ENCODE results near the gene CDH24. TPM values are rescaled to one million over a fixed set of nuclear protein-coding genes. Genes with fewer than 3 reads are reported as not detected.
A peak's percentile ranks its signal among the peaks of the same experiment; 100 is the strongest.
"Not testable (repeated sequence)": the region's sequence is repeated elsewhere in the genome, so short reads cannot be mapped to it uniquely, and the experiment has no call there.

The CDH24 gene
- total RNA-seq, 1 experiment from 2014 or later: 8.3 TPM

DNA sequence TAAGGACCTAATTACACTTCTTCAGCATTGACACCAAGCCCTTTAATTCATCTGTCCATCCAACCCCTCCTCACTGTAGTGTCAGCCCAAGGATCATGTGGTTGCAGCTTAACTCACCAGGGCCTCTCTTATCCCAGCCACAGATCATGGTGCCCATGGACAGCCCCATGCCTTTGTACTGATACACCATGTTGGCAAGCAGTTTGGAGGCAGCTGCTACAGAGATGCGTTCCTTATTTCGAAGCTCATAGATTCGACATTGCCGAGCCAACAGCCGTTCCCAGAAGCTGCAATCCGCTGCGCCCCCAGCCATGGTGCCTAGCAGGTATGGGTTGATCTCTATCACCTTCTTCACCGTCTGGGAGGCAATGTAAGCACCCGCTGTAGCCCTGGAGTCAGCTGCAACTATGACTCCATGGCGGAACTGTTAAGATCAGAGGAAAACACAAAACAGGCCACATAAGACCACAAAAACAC lies 24.0 kb downstream of the CDH24 start:
- H3K27me3 ChIP-seq: no peaks in the 10 kb centered on the region
- no peaks in the 10 kb centered on the region for H3K9me3 ChIP-seq (replicated peaks)
- H3K4me3 ChIP-seq: peak overlapping the region; percentile 84
- DNase-seq: no peak
- peaks cover 50% of the 10 kb centered on the region for H3K36me3 ChIP-seq
- H3K4me1 ChIP-seq: peaks cover 4% of the 10 kb centered on the region; the same call in 1 of the 2 replicates
- no peak overlapping the region for H3K27ac ChIP-seq

GRCh38 chr14:23030936-23031335 lies 26.4 kb downstream of the CDH24 start:
- Histone ChIP-seq H3K27ac (no peak overlapping the region), H3K27me3 (no peaks in the 10 kb centered on the region), H3K9me3 (replicated peaks) (no peaks in the 10 kb centered on the region), H3K4me3 (no peak overlapping the region), H3K4me1 (peaks cover 4% of the 10 kb centered on the region; the same call in 1 of the 2 replicates), H3K36me3 (peaks cover 66% of the 10 kb centered on the region)
- DNase-seq: no peak

DNA sequence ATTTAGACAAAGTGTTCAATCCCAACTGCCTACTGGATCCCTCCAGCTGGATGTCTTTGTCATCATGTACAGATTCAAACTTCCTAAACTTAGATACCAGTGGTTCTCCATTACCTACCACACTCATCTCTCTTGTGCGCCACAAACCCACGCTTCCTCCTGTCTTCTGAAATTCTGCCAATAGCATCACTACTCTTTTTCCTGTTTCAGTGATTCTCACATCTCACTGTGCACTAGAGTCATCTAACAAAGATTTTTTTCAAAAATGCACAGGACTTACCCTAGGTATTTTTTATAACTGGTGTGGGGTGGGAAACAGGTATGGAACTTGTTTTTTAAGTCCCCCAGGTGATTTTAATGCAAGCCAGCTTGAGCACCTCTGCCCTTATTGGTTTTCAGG lies 28.5 kb downstream of the CDH24 start:
- Histone ChIP-seq H3K9me3 (replicated peaks) (no peaks in the 10 kb centered on the region), H3K27me3 (no peaks in the 10 kb centered on the region), H3K36me3 (peaks cover 72% of the 10 kb centered on the region), H3K27ac (no peak overlapping the region), H3K4me1 (no peaks in the 10 kb centered on the region), H3K4me3 (no peak overlapping the region)
- no peak for DNase-seq

GRCh38 chr14:23025151-23025814 lies 32.0 kb downstream of the CDH24 start:
- Histone ChIP-seq H3K4me1 (no peaks in the 10 kb centered on the region), H3K4me3 (no peak overlapping the region)
- no peak for DNase-seq

GRCh38 chr14:23024612-23025075 lies 32.7 kb downstream of the CDH24 start:
- no peak for DNase-seq
- Histone ChIP-seq H3K27me3 (no peaks in the 10 kb centered on the region), H3K27ac (no peak overlapping the region), H3K4me1 (no peaks in the 10 kb centered on the region), H3K4me3 (no peak overlapping the region), H3K9me3 (replicated peaks) (no peaks in the 10 kb centered on the region), H3K36me3 (peaks cover 35% of the 10 kb centered on the region)

More at GRCh38 chr14:23025151-23025814, 32.0 kb downstream of the CDH24 start:
- peaks cover 41% of the 10 kb centered on the region for H3K36me3 ChIP-seq
- no peaks in the 10 kb centered on the region for H3K27me3 ChIP-seq
- H3K9me3 ChIP-seq (replicated peaks): no peaks in the 10 kb centered on the region
- no peak overlapping the region for H3K27ac ChIP-seq

GRCh38 chr14:23023795-23024152 lies 33.5 kb downstream of the CDH24 start:
- H3K9me3 ChIP-seq (replicated peaks): no peaks in the 10 kb centered on the region
- no peak overlapping the region for H3K4me3 ChIP-seq
- H3K36me3 ChIP-seq: peaks cover 28% of the 10 kb centered on the region
- no peaks in the 10 kb centered on the region for H3K27me3 ChIP-seq
- no peak for DNase-seq
- H3K4me1 ChIP-seq: no peaks in the 10 kb centered on the region
- no peak overlapping the region for H3K27ac ChIP-seq

- Histone ChIP-seq H3K4me1 (no peaks in the 10 kb centered on the region), H3K9me3 (replicated peaks) (no peaks in the 10 kb centered on the region), H3K27me3 (no peaks in the 10 kb centered on the region), H3K4me3 (no peak overlapping the region), H3K27ac (no peak overlapping the region), H3K36me3 (peaks cover 24% of the 10 kb centered on the region)
- no peak for DNase-seq
These were observed 34.1 kb downstream of the CDH24 start for GRCh38 chr14:23023022-23023794.

DNA sequence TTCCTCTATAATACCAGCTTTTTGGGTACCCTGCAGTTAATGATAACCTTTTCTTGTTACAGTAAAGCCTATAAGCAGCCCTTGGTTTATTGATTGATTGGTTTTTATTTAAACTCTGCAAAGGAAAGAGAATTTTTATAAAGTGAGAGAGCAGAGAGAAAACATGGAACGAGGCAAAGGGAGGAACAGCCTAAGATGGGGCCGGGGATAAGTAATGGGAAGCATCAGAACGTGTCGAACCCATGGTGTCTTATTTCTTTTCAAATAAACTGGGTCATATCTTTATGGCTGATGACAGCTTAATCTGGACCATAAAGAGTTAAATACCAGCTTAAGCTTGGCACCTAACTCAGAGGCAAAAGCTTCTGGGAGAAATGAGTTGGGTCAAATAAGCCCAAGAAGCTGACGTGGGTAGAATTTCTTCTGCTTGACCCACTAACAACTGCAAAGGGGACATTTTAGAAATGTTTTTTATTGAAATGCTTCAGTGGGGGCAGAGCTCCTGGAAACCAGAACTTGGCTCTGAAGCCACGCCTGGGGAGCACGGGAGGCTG lies 35.4 kb downstream of the CDH24 start:
- Histone ChIP-seq H3K9me3 (replicated peaks) (no peaks in the 10 kb centered on the region), H3K4me1 (no peaks in the 10 kb centered on the region), H3K4me3 (no peak overlapping the region), H3K36me3 (peaks cover 18% of the 10 kb centered on the region; the same call in 1 of the 2 replicates), H3K27ac (no peak overlapping the region), H3K27me3 (no peaks in the 10 kb centered on the region)
- DNase-seq: no peak

- H3K27ac ChIP-seq: no peak overlapping the region
- H3K36me3 ChIP-seq: peaks cover 13% of the 10 kb centered on the region; the same call in 1 of the 2 replicates
- DNase-seq: no peak
- no peaks in the 10 kb centered on the region for H3K9me3 ChIP-seq (replicated peaks)
- H3K27me3 ChIP-seq: no peaks in the 10 kb centered on the region
- H3K4me3 ChIP-seq: no peak overlapping the region
- H3K4me1 ChIP-seq: no peaks in the 10 kb centered on the region
These were observed 35.9 kb downstream of the CDH24 start for GRCh38 chr14:23021434-23021833.

GRCh38 chr14:23020143-23021128 lies 36.9 kb downstream of the CDH24 start:
- no peak overlapping the region for H3K27ac ChIP-seq
- H3K27me3 ChIP-seq: no peaks in the 10 kb centered on the region
- no peak for DNase-seq
- H3K4me3 ChIP-seq: no peak overlapping the region
- no peaks in the 10 kb centered on the region for H3K9me3 ChIP-seq (replicated peaks)
- peaks cover 3% of the 10 kb centered on the region; the same call in 1 of the 2 replicates for H3K36me3 ChIP-seq
- no peaks in the 10 kb centered on the region for H3K4me1 ChIP-seq

DNA sequence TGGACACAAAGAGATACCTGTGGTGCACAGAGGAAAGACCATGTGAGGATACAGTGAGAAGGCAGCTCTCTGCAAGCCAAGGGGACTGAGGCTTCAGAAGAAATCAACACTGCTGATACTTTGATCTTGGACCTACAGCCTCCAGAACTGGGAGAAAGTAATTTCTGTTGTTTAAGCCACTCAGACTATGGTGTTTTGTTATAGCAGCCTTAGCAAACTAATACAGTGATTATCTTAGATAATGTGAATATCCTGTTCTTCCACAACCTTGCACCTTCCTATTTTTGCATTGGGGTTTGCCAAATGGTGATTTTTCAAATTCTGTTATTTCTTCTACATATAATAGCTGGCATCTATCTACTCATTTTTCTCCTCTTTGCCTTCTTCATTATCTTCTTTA lies 39.2 kb downstream of the CDH24 start:
- Histone ChIP-seq H3K4me3 (no peak overlapping the region), H3K36me3 (peaks cover 2% of the 10 kb centered on the region; the same call in 1 of the 2 replicates), H3K9me3 (replicated peaks) (no peaks in the 10 kb centered on the region), H3K27me3 (no peaks in the 10 kb centered on the region), H3K27ac (no peak overlapping the region), H3K4me1 (no peaks in the 10 kb centered on the region)
- no peak for DNase-seq

- Histone ChIP-seq H3K36me3 (no peaks in the 10 kb centered on the region; the same call in 1 of the 2 replicates), H3K27ac (no peak overlapping the region), H3K27me3 (no peaks in the 10 kb centered on the region), H3K9me3 (replicated peaks) (no peaks in the 10 kb centered on the region), H3K4me1 (no peaks in the 10 kb centered on the region), H3K4me3 (no peak overlapping the region)
- no peak for DNase-seq
These were observed 40.2 kb downstream of the CDH24 start for GRCh38 chr14:23017091-23017490.

DNA sequence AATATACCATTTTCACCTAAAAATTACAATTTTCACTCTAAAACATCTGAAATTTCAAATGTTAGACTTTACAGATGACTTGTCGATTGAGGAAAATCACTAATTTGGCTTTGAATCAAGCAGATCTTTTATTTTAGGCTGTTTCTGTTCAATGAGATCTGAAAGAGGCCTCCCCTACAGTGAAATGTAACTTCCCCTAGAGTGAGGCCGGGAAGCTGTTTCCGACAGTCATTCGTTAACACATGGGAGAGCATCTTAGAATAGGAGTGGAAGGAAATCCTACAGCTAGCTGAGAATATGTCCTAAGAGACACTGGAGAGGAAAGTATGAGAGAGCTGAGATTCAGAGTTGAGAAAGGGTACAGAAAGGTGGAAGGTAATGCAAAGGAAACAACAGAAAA lies 41.7 kb downstream of the CDH24 start:
- H3K36me3 ChIP-seq: no peaks in the 10 kb centered on the region
- H3K9me3 ChIP-seq (replicated peaks): no peaks in the 10 kb centered on the region
- no peak overlapping the region for H3K27ac ChIP-seq
- DNase-seq: no peak
- no peaks in the 10 kb centered on the region for H3K27me3 ChIP-seq
- H3K4me3 ChIP-seq: no peak overlapping the region
- no peaks in the 10 kb centered on the region for H3K4me1 ChIP-seq

- not testable (repeated sequence) for H3K27ac ChIP-seq; H3K9me3 ChIP-seq (replicated peaks); DNase-seq; H3K36me3 ChIP-seq; H3K4me3 ChIP-seq; H3K4me1 ChIP-seq; H3K27me3 ChIP-seq
These were observed 43.6 kb downstream of the CDH24 start for GRCh38 chr14:23013749-23014054.

All from SJCRH30 (cell line).